Mesendoderm (in vitro differentiated cells): ENCODE measurements around the gene CTSE.

Experiments
- DNase-seq: peaks from one replicate; pipeline ENCODE4 v3.0.0; 2013
- H2AK5ac ChIP-seq: 2 replicates; pipeline ENCODE4 v1.6.1; 2013; ENCODE audit warnings: low read length, inconsistent platforms
- H2BK120ac ChIP-seq: 2 replicates; pipeline ENCODE4 v1.6.1; 2013; ENCODE audit warnings: low read depth, mild to moderate bottlenecking, low read length, moderate library complexity, mixed read lengths
- H2BK15ac ChIP-seq: replicated peaks from 2 replicates; pipeline ENCODE4 v1.6.1; 2013; ENCODE audit warnings: low read depth, mild to moderate bottlenecking, moderate library complexity
- H2BK5ac ChIP-seq: 2 replicates; pipeline ENCODE4 v1.6.1; 2013; ENCODE audit warnings: low read length, inconsistent platforms
- H3K18ac ChIP-seq: 2 replicates; pipeline ENCODE4 v1.6.1; 2013; ENCODE audit warnings: mild to moderate bottlenecking, low read length, mixed read lengths
- H3K23ac ChIP-seq: one replicate; pipeline ENCODE4 v1.6.1; 2013; ENCODE audit warnings: low read length
- H3K27ac ChIP-seq: 2 replicates; pipeline ENCODE4 v1.5.1; 2013; ENCODE audit warnings: low read depth, mild to moderate bottlenecking, inconsistent platforms, low read length, moderate library complexity
- H3K27me3 ChIP-seq: 2 replicates; pipeline ENCODE4 v1.6.1; 2013; ENCODE audit warnings: low read length, control low read depth, mild to moderate bottlenecking, inconsistent platforms; ENCODE audit not compliant: insufficient read depth, poor library complexity
- H3K36me3 ChIP-seq: 2 replicates; pipeline ENCODE4 v1.6.1; 2013; ENCODE audit warnings: low read length, inconsistent platforms; ENCODE audit not compliant: control insufficient read depth, insufficient read depth
- H3K4ac ChIP-seq: one replicate; pipeline ENCODE4 v1.6.1; 2013; ENCODE audit warnings: low read depth, mild to moderate bottlenecking, low read length, moderate library complexity
- H3K4me1 ChIP-seq: 2 replicates; pipeline ENCODE4 v1.6.1; 2013; ENCODE audit warnings: low read depth, low read length, inconsistent platforms; ENCODE audit not compliant: control insufficient read depth
- H3K4me2 ChIP-seq: 2 replicates; pipeline ENCODE4 v1.6.1; 2013; ENCODE audit warnings: low read length
- H3K4me3 ChIP-seq: 2 replicates; pipeline ENCODE4 v1.5.1; 2013; ENCODE audit warnings: mild to moderate bottlenecking, low read length
- H3K56ac ChIP-seq: one replicate; pipeline ENCODE4 v1.6.1; 2013; ENCODE audit warnings: low read length
- H3K79me1 ChIP-seq: 2 replicates; pipeline ENCODE4 v1.6.1; 2013; ENCODE audit warnings: low read length, inconsistent platforms
- H3K79me2 ChIP-seq: 2 replicates; pipeline ENCODE4 v1.6.1; 2013; ENCODE audit warnings: mild to moderate bottlenecking, low read length; ENCODE audit not compliant: control insufficient read depth, insufficient read depth
- H3K9ac ChIP-seq: 2 replicates; pipeline ENCODE4 v1.6.1; 2013; ENCODE audit warnings: low read length, inconsistent platforms
- H4K5ac ChIP-seq: one replicate; pipeline ENCODE4 v1.6.1; 2013; ENCODE audit warnings: low read length
- H4K8ac ChIP-seq: one replicate; pipeline ENCODE4 v1.6.1; 2013; ENCODE audit warnings: low read depth, mild to moderate bottlenecking, control low read depth, low read length, moderate library complexity
- WGBS: extraction: QIAGEN DNeasy Blood & Tissue Kit; methylation state at CpG from one replicate; pipeline ENCODE4 v1.1.7; 2013; ENCODE audit warnings: low lambda C conversion rate, missing lambda C conversion rate; ENCODE audit not compliant: insufficient coverage; ENCODE audit errors: extremely low coverage; 5-methylcytosine and 5-hydroxymethylcytosine counted together

The CTSE gene

DNA sequence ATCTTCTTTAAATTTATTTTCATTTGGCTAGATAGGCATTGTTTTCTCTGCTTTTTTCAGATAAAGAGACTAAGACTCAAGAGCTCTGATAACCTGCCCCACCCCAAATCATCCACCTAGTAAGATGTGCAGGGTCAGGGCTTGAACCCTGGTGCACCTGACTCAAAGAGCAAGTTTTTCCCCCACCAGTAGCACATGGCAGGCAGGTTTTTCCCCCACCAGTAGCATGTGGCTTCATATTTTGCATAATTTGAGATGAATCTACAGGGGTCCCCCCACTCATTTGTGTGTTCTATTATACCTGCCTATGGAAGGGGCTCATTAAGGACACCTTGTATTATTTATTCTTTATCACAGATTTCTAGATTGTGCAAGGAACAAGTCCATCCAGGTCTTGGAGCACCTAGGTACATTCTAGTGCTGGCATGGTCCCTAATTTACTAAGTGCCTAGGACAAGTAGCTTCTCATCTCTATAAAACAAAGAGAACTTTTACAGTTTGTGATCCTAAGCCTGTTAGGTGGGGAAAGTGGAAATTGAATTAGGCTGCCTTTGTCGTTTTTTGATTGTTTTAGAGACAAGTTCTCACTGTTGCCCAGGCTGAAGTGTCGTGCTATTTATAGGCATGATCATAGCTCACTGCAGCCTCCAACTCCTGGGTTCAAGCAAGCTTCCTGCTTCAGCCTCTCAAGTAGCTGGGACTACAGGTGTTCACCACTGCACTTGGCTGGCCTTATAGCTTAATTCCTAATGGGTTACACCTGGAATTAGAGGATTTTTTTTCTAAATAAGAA lies 13.2 kb upstream of the CTSE start:
- H3K4ac ChIP-seq: no peak overlapping the region
- no peak overlapping the region for H3K27ac ChIP-seq
- no peak overlapping the region for H3K9ac ChIP-seq
- no peak for DNase-seq
- H2BK15ac ChIP-seq: no peak overlapping the region
- H3K4me1 ChIP-seq: no peaks in the 10 kb centered on the region
- no peak overlapping the region for H3K4me3 ChIP-seq
- no peak overlapping the region for H3K56ac ChIP-seq
- no peak overlapping the region for H4K8ac ChIP-seq
- no peaks in the 10 kb centered on the region for H3K27me3 ChIP-seq
- H3K36me3 ChIP-seq: no peaks in the 10 kb centered on the region
- H3K18ac ChIP-seq: no peak overlapping the region
- H3K79me2 ChIP-seq: no peaks in the 10 kb centered on the region
- H2AK5ac ChIP-seq: no peak overlapping the region
- no CpG with 5 or more reads among the region's 2 CpGs for WGBS
- no peak overlapping the region for H3K4me2 ChIP-seq
- no peaks in the 10 kb centered on the region for H3K79me1 ChIP-seq
- H4K5ac ChIP-seq: no peak overlapping the region
- H3K23ac ChIP-seq: no peak overlapping the region
- no peak overlapping the region for H2BK120ac ChIP-seq
- H2BK5ac ChIP-seq: no peak overlapping the region

DNA sequence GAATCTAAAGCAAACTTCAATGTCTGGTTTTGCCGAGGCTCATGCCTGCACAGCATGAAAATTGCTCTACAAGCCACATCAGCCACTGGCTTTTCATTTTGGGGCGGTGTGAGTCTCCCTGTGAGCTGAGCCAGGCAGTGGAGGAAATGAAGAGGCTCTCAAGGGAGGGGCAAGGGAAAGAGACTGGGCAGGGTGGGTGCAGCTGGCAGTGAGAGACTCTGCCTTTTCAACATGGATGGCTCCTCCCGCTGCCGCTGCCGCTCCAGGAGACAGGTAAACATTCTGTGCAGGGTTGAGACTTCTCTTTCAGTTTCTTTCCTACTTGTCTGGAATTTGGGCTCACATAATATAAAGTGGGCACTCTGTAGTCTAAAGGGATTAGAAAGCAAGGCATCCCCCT lies 11.3 kb upstream of the CTSE start:
- Histone ChIP-seq H3K79me2 (no peaks in the 10 kb centered on the region), H3K18ac (no peak overlapping the region), H3K23ac (no peak overlapping the region), H4K5ac (no peak overlapping the region), H3K56ac (no peak overlapping the region), H3K36me3 (no peaks in the 10 kb centered on the region), H3K27me3 (no peaks in the 10 kb centered on the region), H3K27ac (no peak overlapping the region), H3K9ac (no peak overlapping the region), H3K4ac (no peak overlapping the region), H2BK15ac (no peak overlapping the region), H2BK5ac (no peak overlapping the region), H3K4me1 (no peaks in the 10 kb centered on the region), H3K4me3 (no peak overlapping the region), H3K79me1 (no peaks in the 10 kb centered on the region), H3K4me2 (no peak overlapping the region), H2AK5ac (no peak overlapping the region), H4K8ac (no peak overlapping the region), H2BK120ac (no peak overlapping the region)
- WGBS: no CpG with 5 or more reads among the region's 5 CpGs
- DNase-seq: no peak

DNA sequence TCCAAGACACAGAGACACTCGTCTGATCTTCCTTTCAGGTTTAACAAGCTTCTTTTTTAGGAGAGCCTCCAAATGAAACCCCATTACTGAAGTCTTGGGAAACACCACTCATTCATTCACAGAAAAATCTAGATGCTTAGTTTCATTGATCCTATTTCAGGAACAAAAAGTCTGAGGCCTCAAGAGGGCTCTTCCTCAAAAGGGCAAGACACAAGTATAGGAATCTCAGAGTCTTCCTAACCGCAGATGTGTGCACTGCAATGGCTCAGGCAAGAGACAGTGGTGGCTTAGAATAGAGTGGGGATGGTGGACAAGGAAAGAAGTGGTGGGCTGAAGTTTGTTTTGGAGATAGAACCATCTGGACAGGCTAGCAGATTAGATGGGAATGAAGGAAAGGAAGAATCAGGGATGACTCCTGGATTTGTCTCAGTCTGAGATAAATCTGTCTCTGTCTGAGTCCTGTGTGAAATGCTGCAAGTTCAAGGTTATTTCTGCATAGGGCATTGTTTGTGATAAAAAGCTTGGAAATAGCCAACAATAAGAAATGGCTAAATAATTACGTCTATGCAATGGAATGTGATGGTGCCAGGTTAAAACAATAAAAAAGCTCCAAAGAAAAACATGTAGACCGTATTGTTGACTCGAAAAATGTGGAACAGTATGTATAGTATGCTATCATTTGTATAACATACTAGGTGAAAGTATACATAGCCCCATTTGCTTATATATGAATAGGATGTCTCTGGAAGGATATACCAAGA lies 8.9 kb upstream of the CTSE start:
- H4K5ac ChIP-seq: no peak overlapping the region
- H3K4ac ChIP-seq: no peak overlapping the region
- no peak overlapping the region for H4K8ac ChIP-seq
- no peaks in the 10 kb centered on the region for H3K27me3 ChIP-seq
- WGBS: no CpG with 5 or more reads among the region's 5 CpGs
- no peak overlapping the region for H3K56ac ChIP-seq
- H3K79me2 ChIP-seq: no peaks in the 10 kb centered on the region
- H3K4me1 ChIP-seq: no peaks in the 10 kb centered on the region
- no peak overlapping the region for H3K27ac ChIP-seq
- no peak overlapping the region for H3K4me3 ChIP-seq
- no peak overlapping the region for H2BK5ac ChIP-seq
- no peak overlapping the region for H3K18ac ChIP-seq
- H3K79me1 ChIP-seq: no peaks in the 10 kb centered on the region
- H3K36me3 ChIP-seq: no peaks in the 10 kb centered on the region
- no peak overlapping the region for H3K23ac ChIP-seq
- H2BK15ac ChIP-seq: no peak overlapping the region
- DNase-seq: no peak
- H3K4me2 ChIP-seq: no peak overlapping the region
- H2AK5ac ChIP-seq: no peak overlapping the region
- no peak overlapping the region for H3K9ac ChIP-seq
- no peak overlapping the region for H2BK120ac ChIP-seq

DNA sequence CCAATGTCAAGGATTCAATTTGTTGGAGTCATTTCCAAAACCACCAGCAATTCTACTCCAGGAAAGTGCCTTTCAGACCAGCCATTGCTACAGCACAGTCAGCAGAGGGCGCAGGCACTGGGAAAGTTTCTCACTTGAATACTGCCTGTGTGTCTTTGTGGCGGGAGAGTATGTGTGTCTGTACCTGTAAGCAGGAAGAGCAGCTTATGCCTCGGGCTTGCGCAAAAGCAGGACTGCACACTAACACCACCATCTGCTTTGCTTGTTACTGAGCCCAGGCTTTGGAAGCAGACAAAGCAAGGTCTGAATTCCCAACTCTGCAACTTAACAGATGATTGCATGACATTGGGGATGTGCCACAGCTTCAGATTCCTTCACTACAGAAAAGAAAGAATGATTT lies 7.0 kb upstream of the CTSE start:
- H3K4me1 ChIP-seq: no peaks in the 10 kb centered on the region
- WGBS: no CpG with 5 or more reads among the region's 4 CpGs
- H3K79me1 ChIP-seq: no peaks in the 10 kb centered on the region
- no peak overlapping the region for H4K5ac ChIP-seq
- no peak overlapping the region for H3K27ac ChIP-seq
- no peak overlapping the region for H3K4me2 ChIP-seq
- H3K36me3 ChIP-seq: no peaks in the 10 kb centered on the region
- no peak overlapping the region for H3K4ac ChIP-seq
- H3K4me3 ChIP-seq: no peak overlapping the region
- H3K23ac ChIP-seq: no peak overlapping the region
- no peak overlapping the region for H2BK15ac ChIP-seq
- H4K8ac ChIP-seq: no peak overlapping the region
- peak overlapping the region; percentile 35 for H3K9ac ChIP-seq
- no peaks in the 10 kb centered on the region for H3K79me2 ChIP-seq
- H2AK5ac ChIP-seq: no peak overlapping the region
- no peak overlapping the region for H2BK5ac ChIP-seq
- no peak overlapping the region for H2BK120ac ChIP-seq
- peak overlapping the region; percentile 50 for H3K56ac ChIP-seq
- H3K18ac ChIP-seq: no peak overlapping the region
- no peaks in the 10 kb centered on the region for H3K27me3 ChIP-seq
- DNase-seq: peak; percentile 87

DNA sequence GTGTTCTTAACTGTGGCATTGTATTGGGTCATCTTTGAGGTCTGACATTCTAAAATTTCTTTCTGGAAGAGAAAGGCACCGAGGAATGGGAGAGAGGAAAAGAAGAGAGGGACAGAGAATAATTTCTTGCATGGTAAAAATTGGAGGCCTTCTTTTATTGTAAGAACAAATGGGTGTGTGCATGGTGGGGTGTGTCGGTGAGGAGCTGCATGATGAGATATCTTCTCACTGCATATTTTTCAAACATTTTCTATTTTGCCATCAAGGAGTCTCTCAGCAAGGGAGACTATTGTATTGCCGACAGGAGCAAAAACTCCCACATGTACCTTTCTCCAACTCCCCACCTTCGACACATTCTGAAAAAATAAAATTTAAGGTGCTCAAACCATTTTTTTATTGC lies 6.5 kb upstream of the CTSE start:
- no peak overlapping the region for H3K18ac ChIP-seq
- no peak overlapping the region for H2AK5ac ChIP-seq
- no peak overlapping the region for H4K8ac ChIP-seq
- H3K9ac ChIP-seq: no peak overlapping the region
- H3K56ac ChIP-seq: no peak overlapping the region
- H3K79me1 ChIP-seq: no peaks in the 10 kb centered on the region
- no peak overlapping the region for H3K4me2 ChIP-seq
- no CpG with 5 or more reads among the region's 4 CpGs for WGBS
- H3K23ac ChIP-seq: no peak overlapping the region
- no peak overlapping the region for H2BK15ac ChIP-seq
- no peak overlapping the region for H3K4ac ChIP-seq
- no peaks in the 10 kb centered on the region for H3K36me3 ChIP-seq
- H2BK120ac ChIP-seq: no peak overlapping the region
- no peak for DNase-seq
- H3K27ac ChIP-seq: no peak overlapping the region
- no peaks in the 10 kb centered on the region for H3K4me1 ChIP-seq
- no peak overlapping the region for H4K5ac ChIP-seq
- no peaks in the 10 kb centered on the region for H3K27me3 ChIP-seq
- no peak overlapping the region for H3K4me3 ChIP-seq
- no peak overlapping the region for H2BK5ac ChIP-seq
- no peaks in the 10 kb centered on the region for H3K79me2 ChIP-seq
